GM08714 (cell line): Measurements from ENCODE around the gene KRT76.
"Not testable (repeated sequence)": the region's sequence is repeated elsewhere in the genome, so short reads cannot be mapped to it uniquely, and the experiment has no call there.

ENCODE experiments used
- H3K4me3 ChIP-seq: fragments of 200-500 bp; sonication (Bioruptor generic); 2 replicates; pipeline ENCODE4 v1.5.1; 2014; ENCODE audit warnings: mild to moderate bottlenecking, low read length, inconsistent platforms
- ZNF274 ChIP-seq: IDR thresholded peaks from 2 replicates; pipeline ENCODE4 v1.6.1; 2012; ENCODE audit warnings: mild to moderate bottlenecking, low read depth, low read length

The KRT76 gene

DNA sequence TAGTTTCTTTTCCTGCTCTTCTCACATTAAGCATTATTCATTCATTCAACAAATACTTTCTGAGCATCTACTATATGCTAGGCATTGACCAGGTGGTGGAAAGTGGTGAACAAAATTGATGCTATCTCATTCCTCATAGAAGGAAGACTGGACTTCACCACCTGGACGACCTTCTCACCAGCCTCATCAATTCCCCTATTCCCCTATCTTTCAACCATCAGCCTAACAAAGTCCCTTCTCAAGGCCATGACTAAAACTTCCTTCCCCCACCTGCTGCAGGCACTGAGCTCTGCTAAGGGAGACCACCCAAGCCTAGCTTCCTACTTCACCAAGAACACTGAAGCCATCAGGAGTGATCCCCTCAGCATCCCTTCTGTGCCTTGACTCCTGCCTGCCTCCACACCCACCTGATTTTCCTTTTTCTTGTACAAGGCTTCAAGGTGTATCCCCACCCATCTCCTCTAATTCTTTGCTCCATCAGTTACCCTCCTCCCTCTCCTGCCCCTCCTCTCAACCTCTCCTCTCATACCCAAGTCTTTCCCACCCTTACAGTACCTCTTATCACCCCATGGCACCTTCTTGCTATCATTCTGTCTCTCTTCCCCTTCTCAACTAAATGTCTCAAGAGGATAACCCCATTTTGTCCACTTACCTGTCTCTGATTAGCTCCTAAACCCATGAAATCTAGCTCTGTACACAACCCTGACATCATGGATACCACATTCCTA lies 19.5 kb downstream of the KRT76 start:
- no peak overlapping the region for H3K4me3 ChIP-seq
- no peak for TF ChIP-seq ZNF274

GRCh38 chr12:52756281-52756960 lies 20.7 kb downstream of the KRT76 start:
- H3K4me3 ChIP-seq: no peak overlapping the region
- TF ChIP-seq ZNF274: no peak

- H3K4me3 ChIP-seq: no peak overlapping the region
- no peak for TF ChIP-seq ZNF274
Measured at GRCh38 chr12:52755533-52755932, 21.6 kb downstream of the KRT76 start.

- TF ChIP-seq ZNF274: no peak
- no peak overlapping the region for H3K4me3 ChIP-seq
Measured at GRCh38 chr12:52754135-52754534, 23.0 kb downstream of the KRT76 start.

GRCh38 chr12:52753283-52753682 lies 23.9 kb downstream of the KRT76 start:
- no peak for TF ChIP-seq ZNF274
- no peak overlapping the region for H3K4me3 ChIP-seq

GRCh38 chr12:52752516-52752915 lies 24.6 kb downstream of the KRT76 start:
- TF ChIP-seq ZNF274: no peak
- no peak overlapping the region for H3K4me3 ChIP-seq

GRCh38 chr12:52751795-52752194 lies 25.4 kb downstream of the KRT76 start:
- no peak for TF ChIP-seq ZNF274
- H3K4me3 ChIP-seq: no peak overlapping the region

GRCh38 chr12:52750532-52750931 lies 26.6 kb downstream of the KRT76 start:
- H3K4me3 ChIP-seq: not testable (repeated sequence)

DNA sequence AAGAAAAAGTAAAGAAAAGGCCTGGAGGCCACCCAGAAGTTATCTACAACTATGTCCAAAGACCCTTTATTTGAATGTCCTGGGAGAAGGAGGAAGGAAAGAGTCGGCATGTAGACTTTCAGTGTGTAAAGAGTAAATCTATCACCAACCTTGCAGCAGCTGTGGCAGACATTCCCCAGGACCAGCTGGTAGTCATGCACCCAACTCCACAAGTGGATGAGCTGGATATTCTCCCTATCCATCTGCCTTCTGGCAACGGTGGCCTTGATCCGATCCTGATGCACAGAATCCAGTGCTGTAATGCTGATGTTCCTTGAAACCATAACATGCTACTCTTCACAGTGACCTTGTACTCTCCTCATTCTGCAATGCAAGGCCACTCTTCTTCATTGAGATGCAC lies 27.3 kb downstream of the KRT76 start:
- no peak for TF ChIP-seq ZNF274
- no peak overlapping the region for H3K4me3 ChIP-seq

GRCh38 chr12:52748578-52748977 lies 28.6 kb downstream of the KRT76 start:
- no peak overlapping the region for H3K4me3 ChIP-seq
- TF ChIP-seq ZNF274: no peak

DNA sequence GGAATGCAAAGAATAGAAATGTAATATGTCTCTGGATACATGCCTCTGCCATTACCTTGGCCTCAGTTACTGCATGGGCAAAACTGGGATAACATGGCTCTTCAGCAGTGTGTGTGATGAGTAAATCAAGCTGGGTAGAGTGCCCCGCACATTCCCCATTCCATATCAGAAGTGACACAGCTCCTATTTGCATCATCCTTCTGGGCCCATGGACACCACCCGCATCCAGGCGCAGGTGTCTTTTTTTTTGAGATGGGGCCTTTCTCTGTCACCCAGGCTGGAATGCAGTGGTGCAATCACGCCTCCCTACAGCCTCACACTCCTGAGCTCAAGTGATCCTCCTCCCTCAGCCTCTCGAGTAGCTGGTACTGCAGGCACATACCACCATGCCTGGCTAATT lies 31.6 kb downstream of the KRT76 start:
- no peak for TF ChIP-seq ZNF274
- no peak overlapping the region for H3K4me3 ChIP-seq

DNA sequence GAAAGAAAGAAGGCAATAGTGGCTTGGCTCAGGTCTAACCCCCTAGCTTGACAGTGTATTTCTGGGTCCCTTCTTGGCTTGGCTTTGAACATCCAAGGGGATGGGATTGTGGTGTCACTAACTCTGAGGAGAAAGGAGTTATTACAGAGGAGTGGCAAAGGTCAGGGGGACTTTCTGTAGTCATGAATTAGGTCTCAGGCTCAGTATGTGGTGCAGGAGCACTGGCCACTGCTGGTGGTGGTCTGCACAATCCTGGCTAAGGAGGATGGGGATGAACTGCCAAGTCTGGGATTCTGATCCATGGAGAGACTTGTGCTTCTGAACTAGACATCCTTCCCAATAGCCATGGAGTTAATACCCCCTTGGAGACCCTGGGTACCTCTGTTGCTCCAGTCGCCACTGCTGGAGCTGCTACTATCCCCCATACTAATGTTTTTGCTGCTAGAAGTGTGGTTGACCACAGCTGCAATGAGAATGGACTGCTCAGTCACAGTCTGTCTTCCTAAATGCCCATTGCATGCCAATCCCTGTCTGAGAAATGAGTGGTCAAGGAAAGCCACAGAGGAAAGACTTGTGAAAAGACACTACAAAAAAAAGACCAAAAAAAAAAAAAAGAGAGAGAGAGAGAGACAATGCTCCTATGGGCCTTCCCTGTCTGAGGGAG lies 32.5 kb downstream of the KRT76 start:
- no peak overlapping the region for H3K4me3 ChIP-seq
- no peak for TF ChIP-seq ZNF274

DNA sequence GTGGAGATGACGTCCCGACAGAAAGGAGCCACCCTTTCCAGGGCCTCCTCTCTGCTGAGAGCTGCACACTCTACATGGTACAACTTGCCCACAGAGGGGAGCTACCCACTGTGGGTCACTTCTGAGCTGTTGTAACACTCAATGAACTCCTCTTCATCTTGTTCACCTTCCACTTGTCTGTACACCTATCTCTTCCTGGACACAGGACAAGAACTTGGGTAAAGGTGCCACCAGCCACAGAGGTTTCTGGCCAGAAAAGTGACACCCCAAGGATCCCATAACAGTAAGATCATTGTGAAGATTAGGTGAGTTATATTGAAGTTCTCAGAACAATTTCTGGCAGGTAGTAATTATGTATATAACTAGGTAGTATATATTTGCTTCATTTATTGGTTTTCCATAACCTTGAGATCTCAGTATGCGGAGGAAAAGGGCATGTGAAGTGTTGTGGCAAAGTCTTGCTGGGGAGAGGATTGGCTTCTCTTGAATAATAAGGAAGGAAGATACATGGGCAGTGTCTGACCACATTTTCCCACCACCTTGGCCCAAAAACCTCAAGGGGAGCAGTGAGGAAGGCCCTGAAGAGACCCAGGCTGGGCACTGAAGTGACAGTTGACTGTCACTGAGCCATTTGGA lies 34.2 kb downstream of the KRT76 start:
- TF ChIP-seq ZNF274: no peak
- no peak overlapping the region for H3K4me3 ChIP-seq

GRCh38 chr12:52742196-52742580 lies 35.0 kb downstream of the KRT76 start:
- H3K4me3 ChIP-seq: no peak overlapping the region
- TF ChIP-seq ZNF274: no peak
